WTC11 (cell line): Measurements from ENCODE around the gene SLC2A11. TPM values are rescaled to one million over a fixed set of nuclear protein-coding genes. Genes with fewer than 3 reads are reported as not detected.
"Not testable (repeated sequence)": the region's sequence is repeated elsewhere in the genome, so short reads cannot be mapped to it uniquely, and the experiment has no call there.

Experiments
- ATAC-seq: fragments of 200-7000 bp; cut with Tn5 transposase; 2 replicates; pipeline ENCODE4 v1.10.0; 2021; ENCODE audit warnings: mild to moderate bottlenecking, moderate library complexity
- CTCF ChIA-PET: fragments of 300-600 bp; sonication (Branson Sonifier 250); formaldehyde crosslinking; loops from one replicate; lab custom pipeline; 2021; ENCODE audit warnings: antibody characterized with exemption; lab: Charles Lee
- POLR2A ChIA-PET: fragments of 350-600 bp; sonication (Branson Sonifier 250); formaldehyde crosslinking; loops from one replicate; lab custom pipeline; 2021; ENCODE audit warnings: antibody characterized with exemption; lab: Charles Lee
- DNase-seq: peaks from one replicate; pipeline ENCODE4 v3.0.0; 2021; ENCODE audit warnings: low spot score
- H3K27ac Mint-ChIP-seq: 2 replicates; pipeline ENCODE4 v1.8.0; 2021; ENCODE audit warnings: mixed read lengths
- H3K27me3 Mint-ChIP-seq: 2 replicates; pipeline ENCODE4 v1.8.0; 2021; ENCODE audit warnings: low read depth, mild to moderate bottlenecking, moderate library complexity, mixed read lengths
- H3K36me3 Mint-ChIP-seq: 2 replicates; pipeline ENCODE4 v1.8.0; 2021; ENCODE audit warnings: mixed read lengths
- H3K4me1 Mint-ChIP-seq: 2 replicates; pipeline ENCODE4 v1.8.0; 2022; ENCODE audit warnings: mixed read lengths
- H3K4me3 Mint-ChIP-seq: 2 replicates; pipeline ENCODE4 v1.8.0; 2021; ENCODE audit warnings: mild to moderate bottlenecking, moderate library complexity, mixed read lengths
- H3K9me3 Mint-ChIP-seq: 2 replicates; pipeline ENCODE4 v1.8.0; 2021; ENCODE audit warnings: mixed read lengths
- CREM ChIP-seq: sonication (generic); formaldehyde crosslinking; IDR thresholded peaks from 2 replicates; pipeline ENCODE4 v1.8.1; 2022; ENCODE audit warnings: mild to moderate bottlenecking, missing genetic modification reagents, moderate library complexity
- E2F5 ChIP-seq: sonication (generic); formaldehyde crosslinking; IDR thresholded peaks from 2 replicates; pipeline ENCODE4 v1.8.1; 2022; ENCODE audit warnings: mild to moderate bottlenecking, moderate library complexity, missing genetic modification reagents
- FOXJ3 ChIP-seq: sonication (generic); formaldehyde crosslinking; IDR thresholded peaks from 2 replicates; pipeline ENCODE4 v1.9.0; 2021; ENCODE audit warnings: missing genetic modification reagents, mild to moderate bottlenecking, borderline replicate concordance
- FOXK1 ChIP-seq: sonication (generic); formaldehyde crosslinking; IDR thresholded peaks from 2 replicates; pipeline ENCODE4 v1.8.0; 2022; ENCODE audit warnings: mild to moderate bottlenecking, moderate library complexity, missing genetic modification reagents
- FOXP1 ChIP-seq: sonication (generic); formaldehyde crosslinking; IDR thresholded peaks from 2 replicates; pipeline ENCODE4 v1.8.0; 2022; ENCODE audit warnings: missing genetic modification reagents, mild to moderate bottlenecking, moderate library complexity, borderline replicate concordance
- GABPB1 ChIP-seq: sonication (generic); formaldehyde crosslinking; IDR thresholded peaks from 2 replicates; pipeline ENCODE4 v1.8.1; 2023; ENCODE audit warnings: mild to moderate bottlenecking, missing genetic modification reagents
- JAZF1 ChIP-seq: fragments of 250-450 bp; sonication (Bioruptor Pico); IDR thresholded peaks from 2 replicates; pipeline ENCODE4 v1.9.0; 2021; ENCODE audit warnings: moderate library complexity, mild to moderate bottlenecking, inconsistent platforms
- NR1H2 ChIP-seq: sonication (generic); formaldehyde crosslinking; IDR thresholded peaks from 2 replicates; pipeline ENCODE4 v1.9.0; 2021; ENCODE audit warnings: mild to moderate bottlenecking, moderate library complexity, missing genetic modification reagents
- NR3C1 ChIP-seq: sonication (generic); formaldehyde crosslinking; conservative IDR thresholded peaks from 2 replicates; pipeline ENCODE4 v1.8.1; 2023; ENCODE audit warnings: low read depth, mild to moderate bottlenecking, missing genetic modification reagents
- PRRX2 ChIP-seq: fragments of 250-450 bp; sonication (Bioruptor Pico); IDR thresholded peaks from 2 replicates; pipeline ENCODE4 v1.8.0; 2021; ENCODE audit warnings: mild to moderate bottlenecking
- RELA ChIP-seq: sonication (generic); formaldehyde crosslinking; IDR thresholded peaks from 2 replicates; pipeline ENCODE4 v1.8.1; 2022; ENCODE audit warnings: missing genetic modification reagents, mild to moderate bottlenecking, borderline replicate concordance
- ZBTB43 ChIP-seq: sonication (generic); formaldehyde crosslinking; IDR thresholded peaks from 2 replicates; pipeline ENCODE4 v1.8.1; 2023; ENCODE audit warnings: mild to moderate bottlenecking, missing genetic modification reagents
- ZNF121 ChIP-seq: sonication (generic); formaldehyde crosslinking; IDR thresholded peaks from 2 replicates; pipeline ENCODE4 v1.8.0; 2023; ENCODE audit warnings: missing genetic modification reagents
- ZNF532 ChIP-seq: fragments of 250-450 bp; sonication (Bioruptor Pico); IDR thresholded peaks from 2 replicates; pipeline ENCODE4 v1.9.0; 2021; ENCODE audit warnings: mild to moderate bottlenecking, borderline replicate concordance
- total RNA-seq: library from RNA; stranded (reverse); gene quantifications from 3 replicates; pipeline ENCODE4 v1.2.3, GENCODE V29; 2021
- TF ChIP-seq, protein P1 (sequence below): sonication (generic); formaldehyde crosslinking; IDR thresholded peaks from 2 replicates; pipeline ENCODE4 v1.8.1; 2023; ENCODE audit warnings: mild to moderate bottlenecking, moderate library complexity, missing genetic modification reagents
- TF ChIP-seq, protein P2 (sequence below): sonication (generic); formaldehyde crosslinking; IDR thresholded peaks from 2 replicates; pipeline ENCODE4 v1.8.0; 2023; ENCODE audit warnings: missing genetic modification reagents
- TF ChIP-seq, protein P3 (sequence below): sonication (generic); formaldehyde crosslinking; IDR thresholded peaks from 2 replicates; pipeline ENCODE4 v1.8.1; 2023; ENCODE audit warnings: mild to moderate bottlenecking, missing genetic modification reagents, moderate library complexity

Gene SLC2A11
- total RNA-seq, 1 experiment from 2014 or later = 19.9 TPM

- ChIA-PET CTCF (interaction anchor here (0.6 to 1.1 kb wide), 2 partner anchors 31 to 38 kb away, joined by 3 to 5 read pairs; no protein-coding TSS in a partner anchor), POLR2A (no interaction called here)
- 0 out of 2 replicates have a peak, but pooled peaks have one; percentile 24 for TF ChIP-seq FOXJ3 (CRISPR knock-in tag)
- no peak for TF ChIP-seq FOXP1 (CRISPR knock-in tag)
- TF ChIP-seq NR3C1 = no peak
- TF ChIP-seq, protein P1, sequence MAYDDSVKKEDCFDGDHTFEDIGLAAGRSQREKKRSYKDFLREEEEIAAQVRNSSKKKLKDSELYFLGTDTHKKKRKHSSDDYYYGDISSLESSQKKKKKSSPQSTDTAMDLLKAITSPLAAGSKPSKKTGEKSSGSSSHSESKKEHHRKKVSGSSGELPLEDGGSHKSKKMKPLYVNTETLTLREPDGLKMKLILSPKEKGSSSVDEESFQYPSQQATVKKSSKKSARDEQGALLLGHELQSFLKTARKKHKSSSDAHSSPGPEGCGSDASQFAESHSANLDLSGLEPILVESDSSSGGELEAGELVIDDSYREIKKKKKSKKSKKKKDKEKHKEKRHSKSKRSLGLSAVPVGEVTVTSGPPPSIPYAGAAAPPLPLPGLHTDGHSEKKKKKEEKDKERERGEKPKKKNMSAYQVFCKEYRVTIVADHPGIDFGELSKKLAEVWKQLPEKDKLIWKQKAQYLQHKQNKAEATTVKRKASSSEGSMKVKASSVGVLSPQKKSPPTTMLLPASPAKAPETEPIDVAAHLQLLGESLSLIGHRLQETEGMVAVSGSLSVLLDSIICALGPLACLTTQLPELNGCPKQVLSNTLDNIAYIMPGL (CRISPR knock-in tag) = no peak
- TF ChIP-seq, protein P2, sequence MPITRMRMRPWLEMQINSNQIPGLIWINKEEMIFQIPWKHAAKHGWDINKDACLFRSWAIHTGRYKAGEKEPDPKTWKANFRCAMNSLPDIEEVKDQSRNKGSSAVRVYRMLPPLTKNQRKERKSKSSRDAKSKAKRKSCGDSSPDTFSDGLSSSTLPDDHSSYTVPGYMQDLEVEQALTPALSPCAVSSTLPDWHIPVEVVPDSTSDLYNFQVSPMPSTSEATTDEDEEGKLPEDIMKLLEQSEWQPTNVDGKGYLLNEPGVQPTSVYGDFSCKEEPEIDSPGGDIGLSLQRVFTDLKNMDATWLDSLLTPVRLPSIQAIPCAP (CRISPR knock-in tag) = no peak
- DNase-seq = no peak
- no peak for ATAC-seq
- H3K4me3 Mint-ChIP-seq = no peak overlapping the region
- H3K4me1 Mint-ChIP-seq = peaks cover 29% of the 10 kb centered on the region
- H3K27me3 Mint-ChIP-seq = peaks cover 45% of the 10 kb centered on the region
- peaks cover 33% of the 10 kb centered on the region for H3K9me3 Mint-ChIP-seq
- H3K36me3 Mint-ChIP-seq = peaks cover 51% of the 10 kb centered on the region
- H3K27ac Mint-ChIP-seq = no peak overlapping the region
These were observed 41.5 kb downstream of the SLC2A11 start for GRCh38 chr22:23899042-23899745.

GRCh38 chr22:23900227-23900626, 42.6 kb downstream of the SLC2A11 start:
- H3K4me3 Mint-ChIP-seq, ATAC-seq, POLR2A ChIA-PET, DNase-seq, CTCF ChIA-PET, H3K27ac Mint-ChIP-seq: not testable (repeated sequence)
- H3K9me3 Mint-ChIP-seq = peaks cover 33% of the 10 kb centered on the region
- H3K36me3 Mint-ChIP-seq = peaks cover 48% of the 10 kb centered on the region
- H3K27me3 Mint-ChIP-seq = peaks cover 55% of the 10 kb centered on the region
- H3K4me1 Mint-ChIP-seq = peaks cover 30% of the 10 kb centered on the region

DNA sequence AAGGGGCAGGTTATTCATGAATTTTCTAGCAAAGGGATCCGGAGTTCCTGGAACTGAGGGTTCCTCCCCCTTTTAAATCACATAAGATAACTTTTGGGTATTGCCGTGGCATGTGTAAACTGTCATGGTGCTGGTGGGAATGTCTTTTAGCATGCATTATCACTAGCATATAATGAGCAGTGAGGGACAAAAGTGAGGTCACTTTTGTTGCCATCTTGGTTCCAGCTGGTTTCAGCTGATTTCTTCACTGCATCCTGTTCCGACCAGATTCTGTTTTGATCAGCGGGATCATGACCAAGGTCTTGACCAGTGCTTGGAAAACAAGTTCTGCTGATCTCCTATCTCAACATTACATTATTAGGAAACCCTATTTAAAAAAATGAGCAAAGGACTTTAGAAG, 43.9 kb downstream of the SLC2A11 start:
- Mint-ChIP-seq H3K36me3 (peaks cover 34% of the 10 kb centered on the region), H3K27me3 (peaks cover 66% of the 10 kb centered on the region), H3K4me3 (no peak overlapping the region), H3K9me3 (peaks cover 33% of the 10 kb centered on the region), H3K27ac (no peak overlapping the region), H3K4me1 (peaks cover 20% of the 10 kb centered on the region)
- POLR2A ChIA-PET = no interaction called here
- no peak for TF ChIP-seq FOXK1 (CRISPR knock-in tag)
- no peak for TF ChIP-seq PRRX2 (CRISPR knock-in tag)
- TF ChIP-seq JAZF1 (CRISPR knock-in tag) = no peak
- no peak for TF ChIP-seq GABPB1 (CRISPR knock-in tag)
- CTCF ChIA-PET = no interaction called here
- ATAC-seq = no peak
- no peak for DNase-seq

GRCh38 chr22:23903328-23903971, 45.8 kb downstream of the SLC2A11 start:
- Mint-ChIP-seq H3K36me3 (peaks cover 21% of the 10 kb centered on the region), H3K27me3 (peaks cover 71% of the 10 kb centered on the region), H3K27ac (no peak overlapping the region), H3K9me3 (peaks cover 33% of the 10 kb centered on the region), H3K4me3 (no peak overlapping the region), H3K4me1 (peaks cover 24% of the 10 kb centered on the region)
- TF ChIP-seq CREM (no peak), E2F5 (CRISPR knock-in tag) (no peak), RELA (CRISPR knock-in tag) (no peak), ZBTB43 (CRISPR knock-in tag) (no peak), ZNF532 (CRISPR knock-in tag) (no peak), ZNF121 (no peak), NR1H2 (CRISPR knock-in tag) (no peak)
- TF ChIP-seq, protein P3, sequence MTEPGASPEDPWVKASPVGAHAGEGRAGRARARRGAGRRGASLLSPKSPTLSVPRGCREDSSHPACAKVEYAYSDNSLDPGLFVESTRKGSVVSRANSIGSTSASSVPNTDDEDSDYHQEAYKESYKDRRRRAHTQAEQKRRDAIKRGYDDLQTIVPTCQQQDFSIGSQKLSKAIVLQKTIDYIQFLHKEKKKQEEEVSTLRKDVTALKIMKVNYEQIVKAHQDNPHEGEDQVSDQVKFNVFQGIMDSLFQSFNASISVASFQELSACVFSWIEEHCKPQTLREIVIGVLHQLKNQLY (CRISPR knock-in tag) = no peak
- ATAC-seq (no peak), DNase-seq (no peak)
- CTCF ChIA-PET = interaction anchor here (1.1 to 3.1 kb wide), 2 partner anchors 9 to 54 kb away, joined by 3 to 16 read pairs; partner anchors contain the start of gene MIF
- POLR2A ChIA-PET = no interaction called here
